Endothelial cell of umbilical vein (primary cell): ENCODE measurements around the gene PIK3CB. TPM values are rescaled to one million over a fixed set of nuclear protein-coding genes. Genes with fewer than 3 reads are reported as not detected.

ENCODE experiments used
- BruUV-seq: library from RNA; stranded (reverse); fragments of 400-500 nt; replicated peaks from 2 replicates; lab custom pipeline; 2021; lab: Mats Ljungman, UMichigan
- CTCF ChIA-PET: fragments of 300-600, 350-600 bp; sonication (Branson Sonifier 250); formaldehyde crosslinking; loops from one replicate; lab custom pipeline; 2021; ENCODE audit warnings: antibody characterized with exemption, inconsistent platforms; lab: Charles Lee
- POLR2A ChIA-PET: fragments of 300-600, 350-600 bp; sonication (Branson Sonifier 250); formaldehyde crosslinking; loops from one replicate; lab custom pipeline; 2021; ENCODE audit warnings: antibody characterized with exemption, inconsistent platforms; lab: Charles Lee
- DNase-seq: peaks from one replicate; pipeline ENCODE4 v3.0.0-alpha.2; 2011; ENCODE audit warnings: low read depth, low spot score
- FAIRE-seq: peaks from 2 replicates; lab custom pipeline; 2011; peaks lifted over from hg19 to GRCh38; lab: Jason Lieb, UNC
- H2AFZ ChIP-seq: 2 replicates; pipeline ENCODE4 v1.6.0; 2012; ENCODE audit warnings: low read depth, low read length, control low read depth, inconsistent platforms
- H3K27ac ChIP-seq: 2 replicates; pipeline ENCODE4 v1.5.1; 2011; ENCODE audit warnings: low read depth, mild to moderate bottlenecking, control low read depth, low read length, moderate library complexity; ENCODE audit not compliant: insufficient read depth
- H3K27me3 ChIP-seq, 2 experiments: 2 replicates each; pipeline versions ENCODE4 v1.6.0 to v1.6.1; 2011; ENCODE audit warnings: low read length in 2 of 2, mixed read lengths in 1 of 2; ENCODE audit not compliant: control insufficient read depth in 2 of 2, insufficient read depth in 2 of 2
- H3K36me3 ChIP-seq, 2 experiments: 2 replicates in 1 of 2; 3 replicates in 1 of 2; pipeline ENCODE4 v1.5.1; 2011; ENCODE audit warnings: low read length in 2 of 2, mild to moderate bottlenecking in 1 of 2, moderate library complexity in 1 of 2; ENCODE audit not compliant: control insufficient read depth in 2 of 2, insufficient read depth in 2 of 2; ENCODE audit errors: extremely low read depth in 1 of 2
- H3K4me1 ChIP-seq: 3 replicates; pipeline ENCODE4 v1.5.1; 2011; ENCODE audit warnings: mild to moderate bottlenecking, low read length; ENCODE audit not compliant: control insufficient read depth, insufficient read depth; ENCODE audit errors: extremely low read depth
- H3K4me2 ChIP-seq: 2 replicates; pipeline ENCODE4 v1.6.1; 2011; ENCODE audit warnings: low read length, control low read depth, mixed read lengths; ENCODE audit not compliant: insufficient read depth
- H3K4me3 ChIP-seq, 3 experiments: fragments of 200-600 bp in 1 of 3; sonication (generic), shearing (Covaris generic) in 1 of 3; replicated peaks in 1 of 3; 2 replicates each; pipeline ENCODE4 v1.5.1; 2011 to 2016; ENCODE audit warnings: control low read depth in 3 of 3, low read length in 3 of 3, mild to moderate bottlenecking in 2 of 3, inconsistent platforms in 1 of 3, low read depth in 1 of 3, moderate library complexity in 1 of 3; ENCODE audit not compliant: insufficient read depth in 1 of 3
- H3K79me2 ChIP-seq: 2 replicates; pipeline ENCODE4 v1.6.0; 2012; ENCODE audit warnings: low read length, inconsistent platforms; ENCODE audit not compliant: control insufficient read depth, insufficient read depth
- H3K9ac ChIP-seq: replicated peaks from 2 replicates; pipeline ENCODE3; 2011; ENCODE audit warnings: low read length, control low read depth; ENCODE audit not compliant: insufficient read depth; ENCODE audit errors: extremely low read depth
- H3K9me1 ChIP-seq: replicated peaks from 3 replicates; pipeline ENCODE4 v1.6.0; 2011; ENCODE audit warnings: mild to moderate bottlenecking, low read length; ENCODE audit not compliant: control insufficient read depth, insufficient read depth; ENCODE audit errors: extremely low read depth
- H3K9me3 ChIP-seq: replicated peaks from 2 replicates; pipeline ENCODE4 v1.5.1; 2012; ENCODE audit warnings: low read length, inconsistent platforms; ENCODE audit not compliant: control insufficient read depth, insufficient read depth
- H4K20me1 ChIP-seq: replicated peaks from 2 replicates; pipeline ENCODE3; 2011; ENCODE audit warnings: mild to moderate bottlenecking, low read length; ENCODE audit not compliant: control insufficient read depth, insufficient read depth; ENCODE audit errors: extremely low read depth
- CTCF ChIP-seq, 2 donors: IDR thresholded peaks; 1 replicate in 1 of 2; 2 replicates in 1 of 2; pipeline ENCODE4 v1.5.1; 2011; ENCODE audit warnings: low read length in 2 of 2, mild to moderate bottlenecking in 2 of 2, moderate library complexity in 2 of 2, control low read depth in 1 of 2, inconsistent platforms in 1 of 2, low read depth in 1 of 2; ENCODE audit not compliant: insufficient read depth in 1 of 2; ENCODE audit errors: extremely low read depth in 1 of 2
- EZH2 ChIP-seq: IDR thresholded peaks from 2 replicates; pipeline ENCODE4 v1.6.1; 2012; ENCODE audit warnings: borderline replicate concordance, low read depth, mild to moderate bottlenecking, moderate library complexity, low read length, inconsistent platforms; ENCODE audit not compliant: severe bottlenecking
- FOS ChIP-seq: IDR thresholded peaks from 2 replicates; pipeline ENCODE4 v1.6.1; 2011; ENCODE audit warnings: mild to moderate bottlenecking, low read length, moderate library complexity, borderline replicate concordance; ENCODE audit not compliant: insufficient read depth
- GATA2 ChIP-seq: IDR thresholded peaks from 2 replicates; pipeline ENCODE4 v1.7.0; 2011; ENCODE audit warnings: low read depth, mild to moderate bottlenecking, moderate library complexity, mixed read lengths, low read length; ENCODE audit not compliant: insufficient read length, insufficient read depth
- JUN ChIP-seq: IDR thresholded peaks from 2 replicates; pipeline ENCODE4 v1.6.1; 2011; ENCODE audit warnings: borderline replicate concordance, low read depth; ENCODE audit not compliant: insufficient read length, insufficient read depth
- MAX ChIP-seq: IDR thresholded peaks from 2 replicates; pipeline ENCODE4 v1.6.1; 2011; ENCODE audit not compliant: insufficient read depth, insufficient read length
- MYC ChIP-seq: IDR thresholded peaks from one replicate; pipeline ENCODE4 v1.6.1; 2011; ENCODE audit warnings: mild to moderate bottlenecking, low read depth, low read length
- POLR2AphosphoS5 ChIP-seq: IDR thresholded peaks from 2 replicates; pipeline ENCODE4 v1.6.1; 2012; ENCODE audit warnings: low read depth, mild to moderate bottlenecking, control low read depth, low read length, moderate library complexity; ENCODE audit not compliant: insufficient read depth
- dilution Hi-C: fragments of 300-500 bp; cut with MboI; formaldehyde crosslinking; loops from one replicate; pipeline ENCODE4 v1.15.0; 2019; ENCODE audit warnings: low sequenced_read_pairs; ENCODE audit not compliant: extremely low pct_ligation_motif_present
- intact Hi-C: fragments of 100-400 bp; cut with micrococcal nuclease; formaldehyde crosslinking; loops from one replicate; pipeline ENCODE4 v1.10.0; 2022
- polyA plus RNA-seq, 4 experiments: library from polyadenylated mRNA; depleted of rRNA in 3 of 4; stranded (reverse) in 3 of 4; unstranded in 1 of 4; fragments of >200 nt; gene quantifications; 2 replicates each; pipeline versions ENCODE4 v1.2.1 to v1.2.3, GENCODE V29; 2011 to 2012; ENCODE audit warnings: missing spikeins in 1 of 4
- total RNA-seq: library from RNA; stranded (reverse); gene quantifications from 2 replicates; pipeline ENCODE4 v1.2.3, GENCODE V29; 2021

PIK3CB gene
- total and polyA plus RNA-seq, 2 donors (not counting 3 experiments of a cell fraction or from before 2014, with no cell fraction given) = 9.0 to 29.8 TPM

GRCh38 chr3:138640537-138640936 is 194.2 kb downstream of the PIK3CB start:
- H3K36me3 ChIP-seq = no peaks in the 10 kb centered on the region
- dilution Hi-C loops = no loop called here
- H3K9ac ChIP-seq = no peak overlapping the region
- intact Hi-C loops = no loop called here
- no TSS peak for BruUV-seq
- CTCF ChIA-PET = no interaction called here
- no peaks in the 10 kb centered on the region for H3K9me3 ChIP-seq
- H3K4me1 ChIP-seq = no peaks in the 10 kb centered on the region
- no peaks in the 10 kb centered on the region for H4K20me1 ChIP-seq
- no peak overlapping the region for H3K27ac ChIP-seq
- H3K9me1 ChIP-seq = no peaks in the 10 kb centered on the region
- H3K79me2 ChIP-seq = no peaks in the 10 kb centered on the region
- no peak overlapping the region for H3K4me3 ChIP-seq
- no peak overlapping the region for H3K4me2 ChIP-seq
- no peak for TF ChIP-seq FOS
- TF ChIP-seq MAX = no peak
- TF ChIP-seq JUN = no peak
- no peak for TF ChIP-seq CTCF (IDR thresholded peaks at IDR 0.05; ENCODE audit: extremely low read depth in 1 of 2, insufficient read depth in 1 of 2, low read depth in 1 of 2, low read length in 2 of 2)
- TF ChIP-seq MYC = no peak
- TF ChIP-seq POLR2AphosphoS5 = no peak
- no peak for TF ChIP-seq EZH2
- no peak for TF ChIP-seq GATA2
- no peak for FAIRE-seq
- no peak for DNase-seq
- POLR2A ChIA-PET = no interaction called here
- no peaks in the 10 kb centered on the region for H3K27me3 ChIP-seq
- H2AFZ ChIP-seq = no peak overlapping the region
